H9 (cell line): ENCODE data around the gene THOC7. TPM values are rescaled to one million over a fixed set of nuclear protein-coding genes. Genes with fewer than 3 reads are reported as not detected.

Experiments used
- DNase-seq: peaks from one replicate; pipeline ENCODE4 v3.0.0-alpha.2; 2017
- H2AFZ ChIP-seq: one replicate; pipeline ENCODE4 v1.6.1; 2013; ENCODE audit warnings: mild to moderate bottlenecking, low read length, control low read depth, moderate library complexity
- H2AK5ac ChIP-seq: 2 replicates; pipeline ENCODE4 v1.6.1; 2013; ENCODE audit warnings: low read length, control low read depth, mixed read lengths; ENCODE audit not compliant: insufficient read length
- H2BK120ac ChIP-seq: one replicate; pipeline ENCODE4 v1.6.1; 2013; ENCODE audit warnings: low read depth, mild to moderate bottlenecking, low read length, control low read depth, inconsistent platforms; ENCODE audit not compliant: poor library complexity, severe bottlenecking
- H2BK12ac ChIP-seq: 2 replicates; pipeline ENCODE4 v1.6.1; 2013; ENCODE audit warnings: low read length, control low read depth, mixed read lengths, low read depth; ENCODE audit not compliant: insufficient read length
- H2BK15ac ChIP-seq: 2 replicates; pipeline ENCODE4 v1.6.1; 2013; ENCODE audit warnings: low read depth, low read length, control low read depth
- H2BK20ac ChIP-seq: one replicate; pipeline ENCODE4 v1.6.1; 2013; ENCODE audit warnings: low read depth, mild to moderate bottlenecking, low read length, control low read depth, inconsistent platforms; ENCODE audit not compliant: poor library complexity, severe bottlenecking
- H2BK5ac ChIP-seq: 2 replicates; pipeline ENCODE4 v1.6.1; 2013; ENCODE audit warnings: low read length, control low read depth, mixed read lengths; ENCODE audit not compliant: insufficient read length
- H3K14ac ChIP-seq: 2 replicates; pipeline ENCODE4 v1.6.1; 2013; ENCODE audit warnings: low read length, control low read depth; ENCODE audit not compliant: insufficient read depth
- H3K18ac ChIP-seq: 2 replicates; pipeline ENCODE4 v1.6.1; 2013; ENCODE audit warnings: low read depth, mild to moderate bottlenecking, mixed read lengths, low read length, control low read depth; ENCODE audit not compliant: insufficient read length
- H3K23ac ChIP-seq: 2 replicates; pipeline ENCODE4 v1.6.1; 2013; ENCODE audit warnings: low read length, control low read depth, mixed read lengths, low read depth; ENCODE audit not compliant: insufficient read length
- H3K23me2 ChIP-seq: 2 replicates; pipeline ENCODE4 v1.6.1; 2013; ENCODE audit warnings: low read depth, mild to moderate bottlenecking, mixed read lengths, low read length, control low read depth; ENCODE audit not compliant: insufficient read length, poor library complexity, severe bottlenecking
- H3K27ac ChIP-seq: 2 replicates; pipeline ENCODE4 v1.5.1; 2013; ENCODE audit warnings: low read length, control low read depth, mixed read lengths, low read depth; ENCODE audit not compliant: insufficient read length
- H3K27me3 ChIP-seq: 2 replicates; pipeline ENCODE4 v1.6.1; 2013; ENCODE audit warnings: low read length, control low read depth, inconsistent platforms; ENCODE audit not compliant: insufficient read depth
- H3K4ac ChIP-seq: 2 replicates; pipeline ENCODE4 v1.6.1; 2013; ENCODE audit warnings: low read depth, mild to moderate bottlenecking, control low read depth, inconsistent platforms, low read length, moderate library complexity
- H3K4me1 ChIP-seq: 2 replicates; pipeline ENCODE4 v1.6.1; 2013; ENCODE audit warnings: low read length, control low read depth, inconsistent platforms; ENCODE audit not compliant: insufficient read depth
- H3K4me2 ChIP-seq: 2 replicates; pipeline ENCODE4 v1.6.1; 2013; ENCODE audit warnings: low read length, control low read depth, mixed read lengths; ENCODE audit not compliant: insufficient read length, insufficient read depth
- H3K56ac ChIP-seq: 2 replicates; pipeline ENCODE4 v1.6.1; 2013; ENCODE audit warnings: low read depth, mild to moderate bottlenecking, mixed read lengths, low read length, control low read depth; ENCODE audit not compliant: insufficient read length
- H3K79me1 ChIP-seq: 2 replicates; pipeline ENCODE4 v1.6.1; 2013; ENCODE audit warnings: low read depth, mild to moderate bottlenecking, moderate library complexity, low read length, control low read depth, inconsistent platforms; ENCODE audit not compliant: insufficient read depth, poor library complexity, severe bottlenecking
- H3K79me2 ChIP-seq: 2 replicates; pipeline ENCODE4 v1.6.1; 2013; ENCODE audit warnings: low read length, control low read depth, inconsistent platforms; ENCODE audit not compliant: insufficient read depth
- H3K9ac ChIP-seq: 2 replicates; pipeline ENCODE4 v1.6.1; 2013; ENCODE audit warnings: low read length, control low read depth, mixed read lengths; ENCODE audit not compliant: insufficient read length; ENCODE audit errors: extremely low read depth
- H3K9me3 ChIP-seq: one replicate; pipeline ENCODE4 v1.6.1; 2013; ENCODE audit warnings: low read depth, low read length, inconsistent platforms; ENCODE audit not compliant: control insufficient read depth
- H3T11ph ChIP-seq: one replicate; pipeline ENCODE4 v1.6.1; 2013; ENCODE audit warnings: mild to moderate bottlenecking, low read length, control low read depth, inconsistent platforms
- H4K20me1 ChIP-seq: one replicate; pipeline ENCODE4 v1.6.1; 2013; ENCODE audit not compliant: control insufficient read depth, insufficient read length, insufficient read depth
- H4K5ac ChIP-seq: 2 replicates; pipeline ENCODE4 v1.6.1; 2013; ENCODE audit warnings: low read depth, mild to moderate bottlenecking, mixed read lengths, low read length, control low read depth; ENCODE audit not compliant: insufficient read length
- H4K8ac ChIP-seq: replicated peaks from 2 replicates; pipeline ENCODE4 v1.6.1; 2013; ENCODE audit warnings: low read length, control low read depth, mixed read lengths, low read depth; ENCODE audit not compliant: insufficient read length
- H4K91ac ChIP-seq: 2 replicates; pipeline ENCODE4 v1.6.1; 2013; ENCODE audit warnings: low read depth, mild to moderate bottlenecking, moderate library complexity, mixed read lengths, low read length, control low read depth; ENCODE audit not compliant: insufficient read length
- H3K27ac Mint-ChIP-seq, 3 experiments: 2 replicates in 2 of 3; 3 replicates in 1 of 3; pipeline ENCODE4 v1.8.0; 2020 to 2021; ENCODE audit warnings: mixed read lengths in 3 of 3, mild to moderate bottlenecking in 1 of 3, moderate library complexity in 1 of 3
- H3K27me3 Mint-ChIP-seq: 2 replicates; pipeline ENCODE4 v1.8.0; 2021; ENCODE audit warnings: low read depth, mild to moderate bottlenecking, moderate library complexity, mixed read lengths
- H3K36me3 Mint-ChIP-seq, 3 experiments: 2 replicates in 2 of 3; 3 replicates in 1 of 3; pipeline ENCODE4 v1.8.0; 2020 to 2021; ENCODE audit warnings: low read depth in 3 of 3, mixed read lengths in 3 of 3; ENCODE audit not compliant: insufficient read depth in 1 of 3
- H3K4me1 Mint-ChIP-seq, 2 experiments: 2 replicates each; pipeline ENCODE4 v1.8.0; 2020; ENCODE audit warnings: mixed read lengths in 2 of 2
- H3K4me3 Mint-ChIP-seq, 2 experiments: 2 replicates in 1 of 2; 3 replicates in 1 of 2; pipeline ENCODE4 v1.8.0; 2020 to 2021; ENCODE audit warnings: mild to moderate bottlenecking in 2 of 2, mixed read lengths in 2 of 2, moderate library complexity in 1 of 2
- H3K9me3 Mint-ChIP-seq, 2 experiments: 2 replicates in 1 of 2; 3 replicates in 1 of 2; pipeline ENCODE4 v1.8.0; 2020; ENCODE audit warnings: mild to moderate bottlenecking in 2 of 2, mixed read lengths in 2 of 2, moderate library complexity in 1 of 2
- CTCF ChIP-seq: fragments of 200-600 bp; sonication (generic); conservative IDR thresholded peaks from 3 replicates; pipeline ENCODE4 v1.8.0; 2021; ENCODE audit warnings: antibody characterized with exemption, mild to moderate bottlenecking
- WGBS: extraction: QIAGEN DNeasy Blood & Tissue Kit; methylation state at CpG from one replicate; pipeline ENCODE4 v1.1.7; 2013; ENCODE audit warnings: missing lambda C conversion rate, low lambda C conversion rate, mixed read lengths; ENCODE audit not compliant: insufficient read length; ENCODE audit errors: extremely low coverage; 5-methylcytosine and 5-hydroxymethylcytosine counted together
- total RNA-seq: library from RNA; stranded (reverse); gene quantifications from 2 replicates; pipeline ENCODE4 v1.2.1, GENCODE V29; 2021

THOC7 gene
- total RNA-seq, 1 experiment from 2014 or later, result 63.3 TPM

DNA sequence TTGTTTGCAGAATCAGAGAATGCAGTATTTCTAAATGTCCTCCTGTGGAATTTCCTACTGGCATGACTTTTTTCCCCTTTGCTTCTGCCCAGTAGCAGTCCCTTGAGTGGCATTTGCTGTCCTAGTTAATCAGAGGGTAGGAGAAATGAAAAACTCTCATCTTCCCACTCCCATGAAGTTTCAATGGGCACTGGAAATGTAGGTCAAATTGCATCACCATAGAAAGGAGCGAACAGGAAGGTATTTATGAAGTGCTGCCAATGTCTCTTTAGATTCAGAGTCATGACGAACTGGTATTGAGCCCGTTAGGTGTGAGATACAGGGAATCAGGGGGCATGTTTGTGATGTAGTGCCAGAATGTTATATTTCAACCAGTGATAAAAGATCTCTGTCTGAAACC lies 23.3 kb upstream of the THOC7 start:
- Histone ChIP-seq H3K4ac (no peak overlapping the region), H4K8ac (no peak overlapping the region), H3T11ph (no peak overlapping the region), H3K18ac (no peak overlapping the region), H3K4me2 (no peak overlapping the region), H2BK120ac (no peak overlapping the region), H2BK12ac (no peak overlapping the region), H3K79me1 (no peaks in the 10 kb centered on the region), H3K4me1 (peaks cover 5% of the 10 kb centered on the region; the same call in 1 of the 2 replicates), H3K56ac (no peak overlapping the region), H3K27me3 (no peaks in the 10 kb centered on the region), H3K27ac (no peak overlapping the region), H3K9ac (no peak overlapping the region), H2BK20ac (no peak overlapping the region), H4K5ac (no peak overlapping the region), H3K23me2 (no peaks in the 10 kb centered on the region), H2BK15ac (no peak overlapping the region), H4K91ac (peak overlapping the region; percentile 29), H3K23ac (no peak overlapping the region), H2BK5ac (no peak overlapping the region), H2AFZ (no peak overlapping the region), H2AK5ac (no peak overlapping the region), H3K14ac (no peak overlapping the region), H3K79me2 (no peaks in the 10 kb centered on the region), H4K20me1 (no peaks in the 10 kb centered on the region), H3K9me3 (no peaks in the 10 kb centered on the region)
- no peak for TF ChIP-seq CTCF
- DNase-seq, result no peak
- no peak overlapping the region; a peak in 1 of 7 replicates for H3K27ac Mint-ChIP-seq
- no peak overlapping the region for H3K4me3 Mint-ChIP-seq
- WGBS, result no CpG with 5 or more reads among the region's 3 CpGs
- no peaks in the 10 kb centered on the region for H3K9me3 Mint-ChIP-seq
- H3K36me3 Mint-ChIP-seq, result peaks cover 0 to 2% (median 0%) of the 10 kb centered on the region in 3 experiments; a peak in 2 of 7 replicates
- peaks cover 12 to 13% of the 10 kb centered on the region in 2 experiments for H3K4me1 Mint-ChIP-seq
- no peaks in the 10 kb centered on the region for H3K27me3 Mint-ChIP-seq
